ENCODE data around the gene PAFAH1B1.

The PAFAH1B1 gene

DNA sequence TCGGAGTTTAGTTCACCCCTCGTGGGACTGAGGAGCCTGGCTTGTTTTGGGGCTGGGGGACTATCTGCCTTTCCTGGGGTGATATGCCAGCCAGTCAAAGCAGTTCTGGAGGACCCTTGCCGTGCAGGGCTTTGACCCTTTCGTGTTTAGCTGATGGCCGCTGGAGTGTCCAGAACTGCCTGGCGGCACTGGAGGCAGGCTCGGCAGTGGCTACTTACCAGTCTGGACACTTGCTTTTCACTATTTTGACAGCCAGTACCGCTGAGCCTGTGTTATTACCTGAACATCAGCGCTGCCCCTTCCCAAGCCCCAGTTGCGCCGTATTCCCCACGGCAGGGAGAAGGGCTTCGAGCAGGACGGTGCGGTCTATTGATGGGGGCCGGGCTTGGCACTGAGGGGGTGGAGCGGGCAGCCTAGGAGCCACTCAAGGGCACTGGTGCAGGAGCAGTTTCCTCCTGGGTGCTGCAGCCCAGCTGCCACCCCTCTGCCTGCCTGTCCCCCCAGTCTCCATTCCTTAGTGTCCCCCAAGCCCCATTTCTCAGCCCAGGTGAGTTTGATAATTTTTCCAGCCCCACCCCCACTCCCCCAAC is 137.4 kb downstream of the PAFAH1B1 start:
- in situ Hi-C loops (cut with HindIII; ENCODE audit: low pct_ligation_motif_present, low sequenced_read_pairs): no loop called here
- TF ChIP-seq, protein P1, sequence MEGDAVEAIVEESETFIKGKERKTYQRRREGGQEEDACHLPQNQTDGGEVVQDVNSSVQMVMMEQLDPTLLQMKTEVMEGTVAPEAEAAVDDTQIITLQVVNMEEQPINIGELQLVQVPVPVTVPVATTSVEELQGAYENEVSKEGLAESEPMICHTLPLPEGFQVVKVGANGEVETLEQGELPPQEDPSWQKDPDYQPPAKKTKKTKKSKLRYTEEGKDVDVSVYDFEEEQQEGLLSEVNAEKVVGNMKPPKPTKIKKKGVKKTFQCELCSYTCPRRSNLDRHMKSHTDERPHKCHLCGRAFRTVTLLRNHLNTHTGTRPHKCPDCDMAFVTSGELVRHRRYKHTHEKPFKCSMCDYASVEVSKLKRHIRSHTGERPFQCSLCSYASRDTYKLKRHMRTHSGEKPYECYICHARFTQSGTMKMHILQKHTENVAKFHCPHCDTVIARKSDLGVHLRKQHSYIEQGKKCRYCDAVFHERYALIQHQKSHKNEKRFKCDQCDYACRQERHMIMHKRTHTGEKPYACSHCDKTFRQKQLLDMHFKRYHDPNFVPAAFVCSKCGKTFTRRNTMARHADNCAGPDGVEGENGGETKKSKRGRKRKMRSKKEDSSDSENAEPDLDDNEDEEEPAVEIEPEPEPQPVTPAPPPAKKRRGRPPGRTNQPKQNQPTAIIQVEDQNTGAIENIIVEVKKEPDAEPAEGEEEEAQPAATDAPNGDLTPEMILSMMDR (IDR thresholded peaks at IDR 0.05; ENCODE audit: low read depth, low read length, missing control alignments): no peak

GRCh38 chr17:2731807-2732206 is 138.4 kb downstream of the PAFAH1B1 start:
- in situ Hi-C loops (cut with HindIII; ENCODE audit: low pct_ligation_motif_present, low sequenced_read_pairs): no loop called here
- Histone ChIP-seq H3K36me3 (replicated peaks) (no peaks in the 10 kb centered on the region), H3K27me3 (replicated peaks) (peaks cover 2% of the 10 kb centered on the region), H3K27ac (no peak overlapping the region), H3K4me3 (ENCODE audit: low read depth, low read length) (no peak overlapping the region)
- TF ChIP-seq, protein P1 (IDR thresholded peaks at IDR 0.05; ENCODE audit: low read depth, low read length, missing control alignments): no peak
- DNase-seq: no peak

More for the DNA sequence above, 137.4 kb downstream of the PAFAH1B1 start:
- Histone ChIP-seq H3K4me3 (ENCODE audit: low read depth, low read length) (no peak overlapping the region), H3K27ac (no peak overlapping the region), H3K36me3 (replicated peaks) (no peaks in the 10 kb centered on the region), H3K27me3 (replicated peaks) (peaks cover 2% of the 10 kb centered on the region)
- no peak for DNase-seq

DNA sequence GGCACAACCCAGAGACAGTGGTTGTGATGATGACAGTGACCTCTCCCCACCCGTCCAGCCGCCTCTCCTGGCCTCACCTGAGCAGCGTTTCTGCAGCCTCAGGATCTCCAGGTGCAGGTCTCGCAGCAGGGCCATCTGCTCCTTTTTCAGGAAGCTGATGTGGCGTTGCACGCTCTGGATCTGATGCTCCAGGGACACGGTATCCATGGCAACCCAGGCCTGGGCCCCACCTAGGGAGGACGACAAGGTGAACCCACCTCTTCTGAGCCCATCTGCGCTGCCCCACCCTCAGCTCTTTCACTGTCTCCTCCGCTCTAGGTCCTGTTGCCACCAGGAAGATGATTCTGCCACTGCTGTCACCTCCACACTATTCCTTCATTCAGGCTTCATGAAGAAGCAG is 141.5 kb downstream of the PAFAH1B1 start:
- Histone ChIP-seq H3K36me3 (replicated peaks) (no peaks in the 10 kb centered on the region), H3K27me3 (replicated peaks) (no peaks in the 10 kb centered on the region), H3K27ac (no peak overlapping the region), H3K4me3 (ENCODE audit: low read depth, low read length) (no peak overlapping the region)
- in situ Hi-C loops (cut with HindIII; ENCODE audit: low pct_ligation_motif_present, low sequenced_read_pairs): no loop called here
- TF ChIP-seq, protein P1 (IDR thresholded peaks at IDR 0.05; ENCODE audit: low read depth, low read length, missing control alignments): no peak
- DNase-seq: no peak
